Central memory CD8-positive, alpha-beta T cell (primary cell): ENCODE measurements around the gene ADARB1.

Experiments
- ATAC-seq: fragments of 150-1000 bp; cut with Tn5 transposase; replicated peaks from 2 replicates; pipeline ENCODE4 v1.10.0; 2022; ENCODE audit warnings: mild to moderate bottlenecking, moderate FRiP score, moderate number of reproducible peaks; ENCODE audit not compliant: poor library complexity, severe bottlenecking; ENCODE audit errors: extremely low read depth
- DNase-seq, 2 donors: peaks; one replicate each; pipeline ENCODE4 v3.0.0; 2021; ENCODE audit warnings: low spot score in 2 of 2
- H3K27ac Mint-ChIP-seq: one replicate; pipeline ENCODE4 v1.8.0; 2022; ENCODE audit warnings: low read depth, mild to moderate bottlenecking, moderate library complexity, mixed read lengths
- H3K27me3 Mint-ChIP-seq: one replicate; pipeline ENCODE4 v1.8.0; 2022; ENCODE audit warnings: mixed read lengths
- H3K36me3 Mint-ChIP-seq: one replicate; pipeline ENCODE4 v1.8.0; 2022; ENCODE audit warnings: mild to moderate bottlenecking, moderate library complexity, mixed read lengths; ENCODE audit not compliant: insufficient read depth
- H3K4me1 Mint-ChIP-seq: one replicate; pipeline ENCODE4 v1.8.0; 2022; ENCODE audit warnings: mixed read lengths
- H3K4me3 Mint-ChIP-seq: one replicate; pipeline ENCODE4 v1.8.0; 2022; ENCODE audit warnings: mild to moderate bottlenecking, moderate library complexity, mixed read lengths
- H3K9me3 Mint-ChIP-seq: one replicate; pipeline ENCODE4 v1.8.0; 2022; ENCODE audit warnings: mixed read lengths

ADARB1 gene

DNA sequence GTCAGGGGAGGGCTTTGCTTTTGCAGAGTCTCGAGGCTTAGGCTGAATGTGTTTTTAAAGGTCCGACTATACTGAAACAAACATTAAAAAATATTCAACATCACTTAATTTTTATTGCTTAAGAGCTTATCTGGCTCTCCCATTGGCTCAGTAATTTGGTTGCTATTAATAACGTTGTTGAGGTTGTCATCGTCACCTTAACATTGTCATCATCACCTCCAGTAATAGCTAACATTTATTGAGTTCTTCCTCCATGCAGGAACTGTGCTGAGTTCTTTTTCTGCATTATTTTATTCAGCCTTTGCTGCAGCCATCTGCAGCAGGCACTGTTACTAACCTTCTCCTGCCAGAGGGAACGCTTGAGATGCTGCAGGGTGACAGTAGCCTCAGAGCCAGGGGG is 40.1 kb downstream of the ADARB1 start:
- no peak for ATAC-seq
- no peak for DNase-seq
- H3K27me3 Mint-ChIP-seq, result no peaks in the 10 kb centered on the region
- no peak overlapping the region for H3K4me3 Mint-ChIP-seq
- H3K36me3 Mint-ChIP-seq, result peaks cover 6% of the 10 kb centered on the region
- H3K27ac Mint-ChIP-seq, result no peak overlapping the region
- H3K4me1 Mint-ChIP-seq, result peaks cover 46% of the 10 kb centered on the region
- no peaks in the 10 kb centered on the region for H3K9me3 Mint-ChIP-seq

DNA sequence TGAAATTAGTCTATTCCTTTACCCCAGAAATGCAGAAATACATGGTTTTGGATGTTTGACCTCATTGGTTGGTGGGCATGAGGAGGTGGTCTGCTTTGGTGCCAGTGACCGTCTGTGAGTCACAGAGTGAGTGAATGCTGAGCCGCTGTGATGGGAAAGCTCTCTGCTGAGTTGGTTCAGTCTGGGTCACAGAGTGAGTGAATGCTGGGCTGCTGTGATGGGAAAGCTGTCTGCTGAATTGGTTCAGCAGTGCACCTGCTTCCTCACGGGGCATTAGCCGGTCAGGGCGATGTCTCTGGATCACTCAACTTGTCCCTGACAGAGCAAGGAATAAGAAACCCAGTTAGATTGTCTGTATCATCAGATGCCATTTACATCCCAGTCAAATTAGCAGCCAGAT is 40.8 kb downstream of the ADARB1 start:
- Mint-ChIP-seq H3K36me3 (peaks cover 6% of the 10 kb centered on the region), H3K27me3 (no peaks in the 10 kb centered on the region), H3K27ac (no peak overlapping the region), H3K4me3 (no peak overlapping the region), H3K9me3 (no peaks in the 10 kb centered on the region), H3K4me1 (peaks cover 39% of the 10 kb centered on the region)
- ATAC-seq (no peak), DNase-seq (no peak)

DNA sequence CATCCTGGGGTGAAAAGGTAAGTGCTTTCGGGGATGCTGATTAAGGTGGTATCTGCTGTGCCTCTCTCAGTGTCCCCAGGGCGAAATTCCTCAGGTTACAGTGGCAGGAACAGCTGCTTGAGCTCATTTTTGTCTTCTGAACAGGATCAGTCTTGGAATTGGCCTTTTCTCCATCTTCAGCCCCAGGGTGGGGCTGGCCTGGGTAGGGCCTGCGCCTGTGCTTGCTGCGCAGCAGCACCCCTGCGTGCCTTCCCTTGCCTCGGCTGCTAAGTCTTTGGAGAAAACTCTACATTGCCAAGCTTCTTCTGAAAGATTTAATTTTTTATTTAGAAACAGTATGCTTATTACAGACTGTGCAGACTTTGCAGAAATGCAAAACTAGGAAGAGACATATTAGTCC is 41.7 kb downstream of the ADARB1 start:
- Mint-ChIP-seq H3K36me3 (peaks cover 6% of the 10 kb centered on the region), H3K4me3 (no peak overlapping the region), H3K9me3 (no peaks in the 10 kb centered on the region), H3K4me1 (peaks cover 32% of the 10 kb centered on the region), H3K27ac (no peak overlapping the region), H3K27me3 (no peaks in the 10 kb centered on the region)
- no peak for ATAC-seq
- DNase-seq, result no peak

DNA sequence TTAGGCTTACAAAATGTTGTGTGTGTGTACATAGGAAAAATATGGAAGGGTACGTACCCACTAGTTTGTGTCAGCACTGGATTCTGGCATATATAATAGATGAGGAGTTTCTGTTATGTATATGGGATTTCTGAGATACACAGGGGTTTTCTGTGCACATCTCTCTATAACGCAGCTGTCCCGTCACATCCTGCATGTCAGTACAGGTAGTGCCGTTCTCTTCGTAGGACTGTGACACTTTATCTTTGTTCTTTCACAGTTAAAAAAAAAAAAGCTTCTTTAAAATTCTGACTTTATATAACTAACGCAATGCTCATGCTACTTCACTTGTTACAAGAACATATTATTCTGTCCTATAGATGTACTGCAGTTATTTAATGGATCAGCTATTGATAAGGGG is 42.9 kb downstream of the ADARB1 start:
- peaks cover 34% of the 10 kb centered on the region for H3K4me1 Mint-ChIP-seq
- H3K27ac Mint-ChIP-seq, result no peak overlapping the region
- peaks cover 6% of the 10 kb centered on the region for H3K36me3 Mint-ChIP-seq
- H3K27me3 Mint-ChIP-seq, result no peaks in the 10 kb centered on the region
- DNase-seq (no peak), ATAC-seq (no peak)
- H3K9me3 Mint-ChIP-seq, result no peaks in the 10 kb centered on the region
- H3K4me3 Mint-ChIP-seq, result no peak overlapping the region

DNA sequence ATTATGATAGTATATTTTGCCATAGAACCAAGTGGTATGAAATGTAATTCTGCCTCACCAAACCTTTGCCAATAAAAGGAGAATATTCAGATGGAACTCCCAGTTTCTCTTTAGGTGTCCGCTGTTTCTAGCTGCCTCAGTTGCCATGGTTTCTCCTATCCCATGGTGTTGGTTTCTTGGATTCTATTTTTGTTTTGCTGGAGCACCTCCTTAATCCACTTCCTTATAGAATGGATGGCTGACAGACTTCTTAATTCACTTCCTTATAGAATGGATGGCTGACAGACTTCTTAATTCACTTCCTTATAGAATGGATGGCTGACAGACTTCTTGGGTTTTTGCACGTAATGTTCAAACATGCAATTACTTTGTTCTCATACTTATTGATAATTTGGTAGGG is 43.7 kb downstream of the ADARB1 start:
- H3K36me3 Mint-ChIP-seq, result peaks cover 6% of the 10 kb centered on the region

DNA sequence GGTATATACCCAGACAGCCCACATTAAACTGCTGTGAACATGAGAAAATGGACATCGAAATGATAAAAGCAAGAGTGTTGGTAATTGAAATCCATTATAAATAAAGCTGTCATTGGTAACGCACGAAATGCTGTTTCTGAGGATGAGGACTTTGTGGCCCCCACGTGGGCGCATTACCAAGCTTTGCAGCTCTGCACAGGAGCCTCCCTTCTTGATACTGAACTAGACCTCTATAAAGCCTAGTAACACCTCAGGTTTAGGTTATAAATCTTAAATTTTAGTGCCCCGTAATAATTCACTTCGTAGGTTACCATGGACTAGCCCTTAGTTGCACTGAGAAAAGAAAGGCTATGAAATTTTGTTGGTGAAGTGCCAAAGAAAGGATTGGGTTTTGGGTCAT is 45.4 kb downstream of the ADARB1 start:
- peaks cover 36% of the 10 kb centered on the region for H3K4me1 Mint-ChIP-seq
- no peaks in the 10 kb centered on the region for H3K9me3 Mint-ChIP-seq
- no peak overlapping the region for H3K4me3 Mint-ChIP-seq
- ATAC-seq, result no peak
- no peaks in the 10 kb centered on the region for H3K27me3 Mint-ChIP-seq
- no peak for DNase-seq
- no peak overlapping the region for H3K27ac Mint-ChIP-seq
- H3K36me3 Mint-ChIP-seq, result peaks cover 4% of the 10 kb centered on the region

More for the DNA sequence above, 43.7 kb downstream of the ADARB1 start:
- Mint-ChIP-seq H3K4me1 (peaks cover 33% of the 10 kb centered on the region), H3K27ac (no peak overlapping the region), H3K27me3 (no peaks in the 10 kb centered on the region), H3K4me3 (no peak overlapping the region), H3K9me3 (no peaks in the 10 kb centered on the region)
- DNase-seq (no peak), ATAC-seq (no peak)

DNA sequence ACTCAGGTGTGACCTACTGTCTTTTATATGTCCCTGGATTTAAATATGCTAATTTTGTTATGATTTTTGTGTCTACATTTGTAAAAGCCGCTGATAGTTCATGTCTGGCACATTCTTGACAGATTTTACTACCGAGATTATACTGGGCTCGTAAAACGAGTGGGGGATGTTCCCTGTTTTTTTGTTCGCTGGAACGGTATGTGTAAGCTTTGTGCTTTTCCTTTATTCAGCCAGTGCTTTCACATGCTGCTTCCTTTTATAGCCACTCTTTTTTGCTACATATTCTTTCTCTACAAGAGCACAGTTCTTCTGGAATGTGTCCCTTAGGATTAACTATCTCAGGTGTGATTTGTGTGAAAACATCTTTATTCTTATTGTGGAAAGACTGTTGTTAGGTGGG is 46.6 kb downstream of the ADARB1 start:
- ATAC-seq, result no peak
- Mint-ChIP-seq H3K27ac (no peak overlapping the region), H3K4me3 (no peak overlapping the region), H3K27me3 (no peaks in the 10 kb centered on the region), H3K36me3 (peaks cover 6% of the 10 kb centered on the region), H3K9me3 (no peaks in the 10 kb centered on the region), H3K4me1 (peaks cover 35% of the 10 kb centered on the region)
- no peak for DNase-seq

DNA sequence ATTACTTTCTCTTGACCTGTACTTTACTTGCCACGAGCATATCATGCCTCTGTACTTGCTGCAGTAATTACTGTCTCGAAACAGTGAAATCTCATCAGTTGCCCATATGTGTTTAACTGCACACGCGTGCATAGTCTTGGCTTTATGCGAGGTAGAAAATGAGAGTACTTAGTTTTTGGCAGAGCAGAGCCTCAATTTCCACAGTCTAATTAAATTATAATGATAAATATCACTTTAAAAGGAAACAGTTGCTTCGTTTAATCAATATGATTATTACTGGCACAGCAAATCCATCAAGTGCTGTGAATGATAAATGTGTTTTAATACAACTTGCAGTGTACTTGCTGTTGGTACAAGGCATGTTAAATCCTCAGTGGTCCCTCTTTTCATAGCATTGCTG is 47.6 kb downstream of the ADARB1 start:
- H3K27ac Mint-ChIP-seq, result no peak overlapping the region
- H3K4me3 Mint-ChIP-seq, result no peak overlapping the region
- no peak for DNase-seq
- peaks cover 34% of the 10 kb centered on the region for H3K4me1 Mint-ChIP-seq
- no peaks in the 10 kb centered on the region for H3K27me3 Mint-ChIP-seq
- H3K9me3 Mint-ChIP-seq, result no peaks in the 10 kb centered on the region
- H3K36me3 Mint-ChIP-seq, result peaks cover 7% of the 10 kb centered on the region
- ATAC-seq, result no peak

DNA sequence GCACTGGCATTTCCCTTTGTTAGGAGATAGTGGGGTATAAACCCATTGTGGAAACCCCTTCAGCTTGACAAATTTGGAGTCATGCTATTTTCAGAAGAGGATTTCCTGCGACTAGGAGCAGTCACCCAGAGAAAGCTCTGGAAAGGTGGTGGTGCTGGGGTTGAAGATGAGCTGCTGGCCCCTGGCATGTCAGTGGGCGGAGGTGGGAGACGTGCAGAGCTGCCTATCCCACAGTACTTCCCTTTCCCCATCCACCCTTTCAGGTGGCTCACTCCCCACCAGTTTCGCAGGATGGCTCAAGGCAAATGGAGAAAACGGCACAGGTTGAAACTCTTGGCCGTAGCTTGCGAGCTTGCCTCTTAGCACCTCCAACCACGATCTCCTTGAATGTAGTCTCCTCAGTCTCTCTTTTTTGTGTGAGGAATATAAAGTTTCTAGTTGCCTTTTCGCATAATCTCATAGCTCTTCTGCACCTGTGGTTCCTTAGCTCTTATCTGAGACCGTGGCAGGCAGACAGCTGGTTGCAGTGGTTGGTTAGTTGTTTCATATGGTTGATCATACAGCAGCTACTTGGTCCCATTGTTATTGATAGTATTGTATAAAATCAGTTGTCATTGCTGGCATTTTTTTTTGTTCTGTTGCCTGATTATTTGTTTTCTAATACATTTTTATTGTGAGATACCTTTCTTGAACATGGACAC is 48.2 kb downstream of the ADARB1 start:
- no peak for ATAC-seq
- Mint-ChIP-seq H3K9me3 (no peaks in the 10 kb centered on the region), H3K27me3 (no peaks in the 10 kb centered on the region), H3K4me3 (no peak overlapping the region), H3K36me3 (peaks cover 5% of the 10 kb centered on the region), H3K4me1 (peaks cover 32% of the 10 kb centered on the region), H3K27ac (peak overlapping the region; percentile 19)
- DNase-seq, result no peak

DNA sequence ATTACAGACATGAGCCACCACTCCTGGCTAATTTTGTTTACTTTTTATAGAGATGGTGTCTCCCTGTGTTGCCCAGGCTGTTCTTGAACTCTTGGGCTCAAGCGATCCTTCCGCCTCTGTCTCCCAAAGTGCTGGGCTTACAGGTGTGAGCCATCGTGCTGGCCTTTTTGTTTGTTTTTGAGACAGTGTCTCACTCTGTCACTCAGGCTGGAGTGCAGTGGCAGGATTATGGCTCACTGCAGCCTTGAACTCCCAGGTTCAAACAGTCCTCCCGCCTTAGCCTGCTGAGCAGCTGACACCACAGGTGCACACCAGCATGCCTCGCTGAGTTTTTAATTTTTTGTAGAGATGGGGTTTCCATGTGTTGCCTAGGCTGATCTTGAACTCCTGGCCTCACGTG is 49.1 kb downstream of the ADARB1 start:
- H3K27ac Mint-ChIP-seq, result no peak overlapping the region

DNA sequence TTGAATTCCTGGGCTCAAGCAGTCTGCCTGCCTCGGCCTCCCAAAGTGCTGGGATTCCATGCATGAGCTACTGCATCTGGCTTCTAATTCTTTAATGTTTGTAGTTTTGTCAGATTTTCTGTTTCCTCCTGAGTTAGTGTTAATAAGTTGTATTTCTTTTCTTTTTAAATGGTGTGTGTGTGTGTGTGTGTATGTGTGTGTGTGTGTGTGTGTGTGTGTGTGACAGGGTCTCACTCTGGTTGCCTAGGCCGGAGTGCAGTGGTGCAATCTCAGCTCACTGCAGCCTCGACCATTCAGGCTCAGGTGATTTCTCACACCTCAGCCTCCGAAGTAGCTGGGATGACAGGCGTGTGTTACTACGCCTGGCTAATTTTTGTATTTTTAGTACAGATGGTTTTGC is 50.2 kb downstream of the ADARB1 start:
- DNase-seq (no peak), ATAC-seq (no peak)
- Mint-ChIP-seq H3K27ac (peak overlapping the region; percentile 54), H3K4me3 (no peak overlapping the region), H3K36me3 (peaks cover 9% of the 10 kb centered on the region), H3K9me3 (no peaks in the 10 kb centered on the region), H3K27me3 (no peaks in the 10 kb centered on the region), H3K4me1 (peaks cover 36% of the 10 kb centered on the region)

More for the DNA sequence above, 49.1 kb downstream of the ADARB1 start:
- ATAC-seq, result no peak
- no peaks in the 10 kb centered on the region for H3K9me3 Mint-ChIP-seq
- peaks cover 32% of the 10 kb centered on the region for H3K4me1 Mint-ChIP-seq
- no peak for DNase-seq
- H3K36me3 Mint-ChIP-seq, result peaks cover 6% of the 10 kb centered on the region
- no peaks in the 10 kb centered on the region for H3K27me3 Mint-ChIP-seq
- no peak overlapping the region for H3K4me3 Mint-ChIP-seq

DNA sequence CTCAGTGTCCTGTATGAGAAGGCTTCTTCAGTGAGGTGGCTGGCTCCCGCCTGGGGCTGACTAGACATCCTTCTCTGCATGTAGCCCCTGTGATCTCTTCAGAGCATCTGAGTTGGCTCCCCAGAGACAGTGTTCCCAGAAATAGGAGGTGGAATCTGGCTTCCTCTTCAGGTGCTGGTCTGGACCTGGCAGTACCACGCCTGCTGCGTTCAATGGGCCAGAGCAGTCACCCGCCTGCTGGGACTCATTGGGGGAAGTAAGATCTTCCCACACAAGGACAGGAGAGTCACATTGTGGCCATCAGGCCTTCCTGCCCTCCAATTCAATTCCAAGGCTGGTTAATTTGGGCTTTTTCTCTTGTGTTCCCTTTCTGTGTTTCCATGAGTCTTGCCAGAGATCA is 51.0 kb downstream of the ADARB1 start:
- no peak overlapping the region for H3K27ac Mint-ChIP-seq
- H3K4me3 Mint-ChIP-seq, result no peak overlapping the region
- H3K36me3 Mint-ChIP-seq, result peaks cover 9% of the 10 kb centered on the region

DNA sequence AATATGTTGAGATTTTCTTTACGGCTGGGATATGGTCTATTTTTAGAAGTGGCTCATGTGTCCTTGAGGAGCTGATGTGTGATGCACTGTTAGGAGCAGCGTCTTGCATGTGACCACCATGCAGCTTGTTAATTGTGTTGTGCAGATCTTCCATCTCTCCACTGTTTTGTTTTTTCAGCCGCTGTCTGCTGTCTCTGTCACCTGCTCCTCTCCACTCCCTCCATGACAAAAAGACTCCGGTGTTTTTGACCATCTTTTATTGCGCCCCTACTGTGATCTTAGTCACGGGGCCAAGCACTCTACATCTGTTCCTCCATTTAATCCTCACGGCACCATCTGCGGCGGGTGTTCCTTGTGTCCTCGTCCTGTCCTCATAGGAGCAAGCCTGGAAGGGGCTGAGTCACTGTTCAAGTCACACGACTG is 51.8 kb downstream of the ADARB1 start:
- Mint-ChIP-seq H3K4me3 (no peak overlapping the region), H3K9me3 (no peaks in the 10 kb centered on the region), H3K27ac (no peak overlapping the region), H3K4me1 (peaks cover 35% of the 10 kb centered on the region), H3K36me3 (peaks cover 9% of the 10 kb centered on the region), H3K27me3 (no peaks in the 10 kb centered on the region)
- DNase-seq (no peak), ATAC-seq (no peak)

More for the DNA sequence above, 51.0 kb downstream of the ADARB1 start:
- DNase-seq (no peak), ATAC-seq (no peak)
- H3K27me3 Mint-ChIP-seq, result no peaks in the 10 kb centered on the region
- H3K4me1 Mint-ChIP-seq, result peaks cover 36% of the 10 kb centered on the region
- H3K9me3 Mint-ChIP-seq, result no peaks in the 10 kb centered on the region
